Bronchial epithelial cell (primary cell): Measurements from ENCODE around the gene CACNA1S. TPM values are rescaled to one million over a fixed set of nuclear protein-coding genes. Genes with fewer than 3 reads are reported as not detected.

Experiments used
- DNase-seq: peaks from one replicate; pipeline ENCODE4 v3.0.0-alpha.2; 2010; ENCODE audit warnings: low read depth
- FAIRE-seq: peaks from 2 replicates; lab custom pipeline; 2011; peaks lifted over from hg19 to GRCh38; lab: Jason Lieb, UNC
- H3K27me3 ChIP-seq: 2 replicates; pipeline ENCODE4 v1.5.1; 2011; ENCODE audit warnings: low read length; ENCODE audit not compliant: control insufficient read depth, insufficient read depth
- H3K36me3 ChIP-seq: 2 replicates; pipeline ENCODE4 v1.5.1; 2011; ENCODE audit warnings: low read length; ENCODE audit not compliant: control insufficient read depth, insufficient read depth
- H3K4me3 ChIP-seq: 2 replicates; pipeline ENCODE4 v1.5.1; 2011; ENCODE audit warnings: mild to moderate bottlenecking, low read depth, low read length, control low read depth
- CTCF ChIP-seq: IDR thresholded peaks from 2 replicates; pipeline ENCODE4 v1.5.1; 2011; ENCODE audit warnings: mild to moderate bottlenecking, moderate library complexity, low read length, control low read depth, inconsistent platforms; ENCODE audit not compliant: insufficient read depth, severe bottlenecking
- total RNA-seq: library from RNA; depleted of rRNA; stranded (reverse); fragments of >200 nt; gene quantifications from 2 replicates; pipeline ENCODE4 v1.2.1, GENCODE V29; 2014

The CACNA1S gene
- total RNA-seq, 1 donor from 2014 or later = not detected

GRCh38 chr1:200999667-201000066, 112.6 kb downstream of the CACNA1S start:
- no peak for DNase-seq
- Histone ChIP-seq H3K4me3 (no peak overlapping the region), H3K27me3 (no peaks in the 10 kb centered on the region), H3K36me3 (no peaks in the 10 kb centered on the region)
- no peak for FAIRE-seq
- TF ChIP-seq CTCF = no peak

DNA sequence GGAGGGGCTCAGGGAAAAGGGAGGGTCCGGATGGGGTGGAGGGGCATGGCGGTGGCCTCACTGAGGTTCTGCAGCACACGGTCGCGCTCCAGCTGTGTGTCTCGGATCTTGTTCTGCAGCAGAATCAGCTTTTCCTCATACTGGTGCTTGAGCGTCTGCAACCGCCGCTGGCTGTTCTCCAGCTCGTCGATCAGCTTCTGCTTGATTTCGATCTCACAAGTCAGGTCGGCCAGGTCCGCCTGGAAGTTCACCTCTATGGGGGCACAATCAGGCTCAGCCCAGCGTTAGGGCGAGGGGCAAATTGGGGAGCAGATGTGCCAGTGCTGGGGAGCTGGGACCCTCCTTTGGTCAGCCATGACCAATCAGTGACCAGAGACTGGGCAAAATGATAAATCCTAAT, 113.9 kb downstream of the CACNA1S start:
- Histone ChIP-seq H3K4me3 (no peak overlapping the region), H3K36me3 (no peaks in the 10 kb centered on the region), H3K27me3 (no peaks in the 10 kb centered on the region)
- no peak for DNase-seq
- FAIRE-seq = no peak
- TF ChIP-seq CTCF = no peak

DNA sequence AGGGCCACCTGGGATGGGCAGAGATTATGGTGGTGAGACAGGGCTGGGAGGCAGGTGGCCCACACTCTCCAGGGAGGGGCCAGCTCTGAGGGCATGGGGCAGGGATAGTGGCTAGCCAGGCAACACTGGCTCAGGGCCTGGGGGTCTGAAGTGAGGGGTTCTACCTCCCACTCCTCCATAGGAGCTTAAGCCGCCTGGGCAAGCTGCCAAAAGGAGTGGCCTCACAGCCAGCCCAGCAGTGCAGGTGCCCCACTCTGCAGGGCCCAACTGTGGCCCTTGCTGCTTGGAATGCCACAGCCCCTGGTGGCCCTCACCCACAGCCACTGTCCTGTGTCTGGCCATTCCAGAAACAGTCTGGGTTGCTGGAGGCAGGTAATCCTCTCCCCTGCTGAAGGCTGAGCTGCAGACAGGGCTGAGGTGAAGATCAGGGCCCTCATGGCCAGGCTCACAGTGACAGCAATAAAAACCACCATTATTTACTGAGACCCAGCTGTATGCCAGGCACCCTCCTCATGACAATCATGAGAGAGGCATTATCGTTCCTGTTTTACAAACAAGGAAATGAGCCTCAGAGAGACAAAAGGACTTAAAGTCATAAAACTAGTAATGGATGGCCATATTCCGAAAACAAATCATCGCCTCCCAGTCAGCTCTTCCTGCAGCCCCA, 119.7 kb downstream of the CACNA1S start:
- TF ChIP-seq CTCF = no peak
- no peak for DNase-seq
- Histone ChIP-seq H3K36me3 (peaks cover 4% of the 10 kb centered on the region), H3K4me3 (no peak overlapping the region), H3K27me3 (no peaks in the 10 kb centered on the region)
- FAIRE-seq = no peak

- peaks cover 4% of the 10 kb centered on the region for H3K36me3 ChIP-seq
- DNase-seq = no peak
- no peaks in the 10 kb centered on the region for H3K27me3 ChIP-seq
- H3K4me3 ChIP-seq = no peak overlapping the region
- no peak for FAIRE-seq
- no peak for TF ChIP-seq CTCF
Observed at GRCh38 chr1:200991097-200991614, 121.1 kb downstream of the CACNA1S start.

DNA sequence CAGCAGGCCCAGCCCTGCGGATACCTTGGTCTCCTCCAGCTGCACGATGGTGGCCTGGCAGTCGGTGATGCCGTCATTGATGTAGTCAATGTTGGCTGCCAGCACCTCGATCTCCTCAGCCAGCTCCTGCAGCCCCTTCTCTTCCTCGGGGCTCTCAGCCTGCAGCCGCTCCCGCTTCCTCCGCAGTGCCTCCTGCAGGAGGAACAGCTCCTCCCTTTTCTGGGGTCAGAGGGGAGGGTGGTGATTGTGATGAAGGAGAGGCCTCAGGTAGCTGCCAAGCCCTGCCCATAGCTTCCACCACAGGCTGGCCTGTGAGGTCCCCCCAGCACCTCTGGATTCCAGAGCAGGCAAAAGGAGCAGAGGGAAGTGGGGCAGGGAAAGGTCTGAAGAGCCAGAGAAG, 122.1 kb downstream of the CACNA1S start:
- no peaks in the 10 kb centered on the region for H3K27me3 ChIP-seq
- H3K4me3 ChIP-seq = no peak overlapping the region
- FAIRE-seq (no peak), DNase-seq (no peak)
- H3K36me3 ChIP-seq = peaks cover 4% of the 10 kb centered on the region
- no peak for TF ChIP-seq CTCF

Other genes starting within 250 kb of the CACNA1S start
- gene GPR25, start 239.4 kb downstream of the CACNA1S start, total RNA-seq = not detected in 2 replicates
- gene INAVA, start 217.5 kb downstream of the CACNA1S start, total RNA-seq = 28.7 and 39.7 TPM in 2 replicates
- 4.2 and 5.6 TPM in 2 replicates for gene KIF21B, start 88.7 kb downstream of the CACNA1S start, total RNA-seq
- gene ASCL5, start 14.8 kb upstream of the CACNA1S start, total RNA-seq = under 0.01 and 0.13 TPM in 2 replicates
- gene TMEM9, start 42.0 kb upstream of the CACNA1S start, total RNA-seq = 66.9 and 104 TPM in 2 replicates
- under 0.01 and 0.26 TPM in 2 replicates for gene IGFN1, start 78.4 kb upstream of the CACNA1S start, total RNA-seq
- 117 and 337 TPM in 2 replicates for gene PKP1, start 171.1 kb upstream of the CACNA1S start, total RNA-seq